Suprapubic skin (tissue), 4 donors: ENCODE measurements around the gene EDN3. TPM values are rescaled to one million over a fixed set of nuclear protein-coding genes. Genes with fewer than 3 reads are reported as not detected.

ENCODE experiments used
- DNase-seq, 2 donors: peaks; one replicate each; pipeline ENCODE4 v3.0.0-alpha.2; 2019; ENCODE audit warnings: low spot score in 2 of 2
- H3K27ac ChIP-seq: fragments of 200-600 bp; sonication (generic); one replicate; pipeline ENCODE4 v1.5.1; 2019
- H3K27me3 ChIP-seq: fragments of 200-600 bp; sonication (generic); one replicate; pipeline ENCODE4 v1.5.1; 2019
- H3K36me3 ChIP-seq: fragments of 200-600 bp; sonication (generic); one replicate; pipeline ENCODE4 v1.5.1; 2019
- H3K4me1 ChIP-seq: fragments of 200-600 bp; sonication (generic); one replicate; pipeline ENCODE4 v1.5.1; 2019
- H3K4me3 ChIP-seq: fragments of 200-600 bp; sonication (generic); one replicate; pipeline ENCODE4 v1.5.1; 2019; ENCODE audit warnings: mild to moderate bottlenecking
- H3K9me3 ChIP-seq: fragments of 200-600 bp; sonication (generic); one replicate; pipeline ENCODE4 v1.5.1; 2019
- EP300 ChIP-seq: sonication (generic); formaldehyde crosslinking; IDR thresholded peaks from one replicate; pipeline ENCODE4 v1.6.1; 2017; ENCODE audit warnings: antibody characterized with exemption
- POLR2A ChIP-seq, 2 donors: fragments of 450-650 bp; IDR thresholded peaks; one replicate each; pipeline ENCODE4 v1.6.1; 2017; ENCODE audit warnings: antibody characterized with exemption in 2 of 2, mild to moderate bottlenecking in 2 of 2, moderate library complexity in 2 of 2
- POLR2AphosphoS5 ChIP-seq, 3 donors: sonication (generic); formaldehyde crosslinking; IDR thresholded peaks; one replicate each; pipeline ENCODE4 v1.6.1; 2017; ENCODE audit warnings: antibody characterized with exemption in 3 of 3
- WGBS: methylation state at CpG from one replicate; pipeline ENCODE4 v1.1.5; 2018; 5-methylcytosine and 5-hydroxymethylcytosine counted together
- total RNA-seq, 4 donors: library from RNA; depleted of rRNA; stranded (reverse); fragments of >200 nt; gene quantifications; one replicate each; pipeline ENCODE4 v1.1.0, GENCODE V29; 2016
- TF ChIP-seq, protein P1 (sequence below), 2 donors: fragments of 200-600 bp in 1 of 2; fragments of 450-650 bp in 1 of 2; sonication (generic) in 1 of 2; IDR thresholded peaks; one replicate each; pipeline ENCODE4 v1.5.1; 2016 to 2019; ENCODE audit warnings: antibody characterized with exemption in 2 of 2, mild to moderate bottlenecking in 1 of 2, moderate library complexity in 1 of 2

Gene EDN3
- total RNA-seq, 4 donors from 2014 or later = 0.97 to 2.4 (median 1.6) TPM

DNA sequence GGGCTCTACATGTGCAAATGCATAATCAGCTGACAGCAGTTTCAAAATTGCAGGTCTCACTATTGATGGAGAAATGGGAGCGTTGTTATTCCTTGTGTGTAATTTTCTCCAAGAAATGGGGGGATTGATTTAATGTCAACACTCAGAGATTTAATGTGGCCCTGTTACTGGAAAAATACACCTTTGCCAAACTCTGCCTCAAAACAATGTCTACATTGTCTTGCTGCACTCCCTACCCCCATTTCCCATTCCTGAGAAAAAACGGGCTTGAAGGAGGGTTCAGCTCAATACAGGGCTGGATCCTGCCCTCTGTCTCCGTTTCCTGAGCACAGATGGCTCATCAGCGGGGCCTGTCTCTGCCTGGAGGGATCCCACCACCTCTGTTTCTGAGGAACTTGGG, 18.4 kb downstream of the EDN3 start:
- Histone ChIP-seq H3K4me3 (no peak overlapping the region), H3K27me3 (no peaks in the 10 kb centered on the region), H3K4me1 (peaks cover 4% of the 10 kb centered on the region), H3K36me3 (no peaks in the 10 kb centered on the region), H3K9me3 (no peaks in the 10 kb centered on the region), H3K27ac (no peak overlapping the region)
- TF ChIP-seq, protein P1, sequence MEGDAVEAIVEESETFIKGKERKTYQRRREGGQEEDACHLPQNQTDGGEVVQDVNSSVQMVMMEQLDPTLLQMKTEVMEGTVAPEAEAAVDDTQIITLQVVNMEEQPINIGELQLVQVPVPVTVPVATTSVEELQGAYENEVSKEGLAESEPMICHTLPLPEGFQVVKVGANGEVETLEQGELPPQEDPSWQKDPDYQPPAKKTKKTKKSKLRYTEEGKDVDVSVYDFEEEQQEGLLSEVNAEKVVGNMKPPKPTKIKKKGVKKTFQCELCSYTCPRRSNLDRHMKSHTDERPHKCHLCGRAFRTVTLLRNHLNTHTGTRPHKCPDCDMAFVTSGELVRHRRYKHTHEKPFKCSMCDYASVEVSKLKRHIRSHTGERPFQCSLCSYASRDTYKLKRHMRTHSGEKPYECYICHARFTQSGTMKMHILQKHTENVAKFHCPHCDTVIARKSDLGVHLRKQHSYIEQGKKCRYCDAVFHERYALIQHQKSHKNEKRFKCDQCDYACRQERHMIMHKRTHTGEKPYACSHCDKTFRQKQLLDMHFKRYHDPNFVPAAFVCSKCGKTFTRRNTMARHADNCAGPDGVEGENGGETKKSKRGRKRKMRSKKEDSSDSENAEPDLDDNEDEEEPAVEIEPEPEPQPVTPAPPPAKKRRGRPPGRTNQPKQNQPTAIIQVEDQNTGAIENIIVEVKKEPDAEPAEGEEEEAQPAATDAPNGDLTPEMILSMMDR (IDR thresholded peaks at IDR 0.05) = no peak
- no peak for TF ChIP-seq POLR2A (IDR thresholded peaks at IDR 0.05)
- no peak for TF ChIP-seq POLR2AphosphoS5 (IDR thresholded peaks at IDR 0.05)
- TF ChIP-seq EP300 = no peak
- no peak for DNase-seq
- 35% methylated on average over 2 of the region's 4 CpGs for WGBS

DNA sequence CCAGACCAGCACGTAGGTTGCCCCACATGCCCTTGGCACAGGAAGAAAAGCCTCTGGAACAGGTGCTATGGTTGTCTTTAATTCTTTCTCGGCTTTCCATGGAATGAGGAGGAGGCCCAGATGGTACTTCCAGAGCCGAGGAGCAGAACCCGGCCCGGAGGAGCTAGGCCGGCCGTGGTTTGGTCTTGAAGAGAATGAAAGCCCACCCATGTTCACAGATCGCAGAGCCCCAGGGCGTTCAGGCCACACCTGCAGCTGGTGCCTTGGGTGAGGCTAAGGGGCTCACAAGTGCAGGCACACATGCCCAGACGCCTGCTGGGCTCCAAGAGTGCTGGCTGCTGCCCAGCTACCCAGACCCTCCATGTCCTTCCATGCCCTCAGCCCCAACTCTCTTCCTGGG, 20.0 kb downstream of the EDN3 start:
- H3K4me3 ChIP-seq = no peak overlapping the region
- H3K27ac ChIP-seq = no peak overlapping the region
- DNase-seq = no peak
- H3K36me3 ChIP-seq = no peaks in the 10 kb centered on the region
- 90% methylated on average over 10 of the region's 10 CpGs for WGBS
- peaks cover 4% of the 10 kb centered on the region for H3K4me1 ChIP-seq
- no peak for TF ChIP-seq POLR2A (IDR thresholded peaks at IDR 0.05)
- TF ChIP-seq EP300 = no peak
- TF ChIP-seq, protein P1 (IDR thresholded peaks at IDR 0.05) = no peak
- no peak for TF ChIP-seq POLR2AphosphoS5 (IDR thresholded peaks at IDR 0.05)
- no peaks in the 10 kb centered on the region for H3K9me3 ChIP-seq
- H3K27me3 ChIP-seq = no peaks in the 10 kb centered on the region

DNA sequence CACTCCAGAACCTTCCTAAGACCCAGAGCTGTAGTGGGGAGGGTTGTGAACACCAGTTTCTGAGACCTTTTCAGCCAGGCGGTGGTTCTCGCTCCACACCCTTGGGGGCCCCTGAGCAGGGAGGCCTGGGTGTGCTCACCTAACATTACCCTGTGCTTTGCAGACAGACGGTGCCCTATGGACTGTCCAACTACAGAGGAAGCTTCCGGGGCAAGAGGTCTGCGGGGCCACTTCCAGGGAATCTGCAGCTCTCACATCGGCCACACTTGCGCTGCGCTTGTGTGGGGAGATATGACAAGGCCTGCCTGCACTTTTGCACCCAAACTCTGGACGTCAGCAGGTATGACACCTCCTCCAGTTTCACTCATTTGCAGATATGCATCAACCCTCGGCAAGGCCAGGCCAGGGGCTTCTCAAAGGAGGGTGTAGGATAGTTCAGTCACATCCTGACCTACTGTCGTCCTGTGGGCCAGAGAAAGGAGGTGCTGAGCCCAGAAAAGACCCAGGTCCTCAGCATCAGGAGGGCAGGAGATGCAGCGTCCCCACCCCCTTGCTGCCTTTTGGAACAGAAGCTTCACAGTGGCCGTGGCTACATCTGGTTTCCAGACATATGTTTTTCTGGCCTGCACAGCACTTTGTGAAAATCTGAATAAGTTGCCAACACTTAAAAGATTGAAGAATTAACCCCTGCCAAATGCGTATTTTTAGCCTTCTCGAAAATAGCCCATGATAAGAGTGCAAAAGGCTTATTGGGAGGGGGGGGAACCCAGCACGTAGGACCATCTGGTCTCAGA, 20.6 kb downstream of the EDN3 start:
- no peak for TF ChIP-seq POLR2AphosphoS5 (IDR thresholded peaks at IDR 0.05)
- TF ChIP-seq POLR2A (IDR thresholded peaks at IDR 0.05) = no peak
- TF ChIP-seq EP300 = no peak
- TF ChIP-seq, protein P1 (IDR thresholded peaks at IDR 0.05) = no peak
- Histone ChIP-seq H3K36me3 (no peaks in the 10 kb centered on the region), H3K9me3 (no peaks in the 10 kb centered on the region), H3K4me1 (peaks cover 4% of the 10 kb centered on the region), H3K27ac (no peak overlapping the region), H3K4me3 (no peak overlapping the region), H3K27me3 (no peaks in the 10 kb centered on the region)
- no peak for DNase-seq
- 88% methylated on average over 15 of the region's 16 CpGs for WGBS

DNA sequence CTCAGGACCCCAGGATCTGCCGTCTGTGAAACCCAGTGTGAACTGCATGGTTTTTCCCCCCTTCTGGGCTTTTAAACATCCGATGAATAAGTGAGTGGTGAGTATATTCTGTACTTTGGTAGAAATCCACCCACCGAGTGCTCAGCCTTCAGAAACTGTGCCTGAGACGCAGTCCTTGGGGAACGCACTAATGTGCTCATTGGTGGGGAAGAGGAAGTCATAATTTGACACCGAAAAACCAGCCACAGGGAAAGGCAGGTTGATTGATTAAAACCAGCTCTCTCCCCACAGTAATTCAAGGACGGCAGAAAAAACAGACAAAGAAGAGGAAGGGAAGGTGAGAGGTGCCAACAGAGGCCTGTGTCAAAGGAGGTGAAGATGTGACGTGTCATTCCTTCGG, 21.7 kb downstream of the EDN3 start:
- 72% methylated on average over 9 of the region's 9 CpGs for WGBS
- Histone ChIP-seq H3K9me3 (no peaks in the 10 kb centered on the region), H3K4me1 (peaks cover 4% of the 10 kb centered on the region), H3K27me3 (no peaks in the 10 kb centered on the region), H3K36me3 (no peaks in the 10 kb centered on the region), H3K4me3 (no peak overlapping the region), H3K27ac (no peak overlapping the region)
- DNase-seq = no peak
- TF ChIP-seq POLR2A (IDR thresholded peaks at IDR 0.05) = no peak
- TF ChIP-seq EP300 = no peak
- TF ChIP-seq, protein P1 (IDR thresholded peaks at IDR 0.05) = no peak
- no peak for TF ChIP-seq POLR2AphosphoS5 (IDR thresholded peaks at IDR 0.05)

DNA sequence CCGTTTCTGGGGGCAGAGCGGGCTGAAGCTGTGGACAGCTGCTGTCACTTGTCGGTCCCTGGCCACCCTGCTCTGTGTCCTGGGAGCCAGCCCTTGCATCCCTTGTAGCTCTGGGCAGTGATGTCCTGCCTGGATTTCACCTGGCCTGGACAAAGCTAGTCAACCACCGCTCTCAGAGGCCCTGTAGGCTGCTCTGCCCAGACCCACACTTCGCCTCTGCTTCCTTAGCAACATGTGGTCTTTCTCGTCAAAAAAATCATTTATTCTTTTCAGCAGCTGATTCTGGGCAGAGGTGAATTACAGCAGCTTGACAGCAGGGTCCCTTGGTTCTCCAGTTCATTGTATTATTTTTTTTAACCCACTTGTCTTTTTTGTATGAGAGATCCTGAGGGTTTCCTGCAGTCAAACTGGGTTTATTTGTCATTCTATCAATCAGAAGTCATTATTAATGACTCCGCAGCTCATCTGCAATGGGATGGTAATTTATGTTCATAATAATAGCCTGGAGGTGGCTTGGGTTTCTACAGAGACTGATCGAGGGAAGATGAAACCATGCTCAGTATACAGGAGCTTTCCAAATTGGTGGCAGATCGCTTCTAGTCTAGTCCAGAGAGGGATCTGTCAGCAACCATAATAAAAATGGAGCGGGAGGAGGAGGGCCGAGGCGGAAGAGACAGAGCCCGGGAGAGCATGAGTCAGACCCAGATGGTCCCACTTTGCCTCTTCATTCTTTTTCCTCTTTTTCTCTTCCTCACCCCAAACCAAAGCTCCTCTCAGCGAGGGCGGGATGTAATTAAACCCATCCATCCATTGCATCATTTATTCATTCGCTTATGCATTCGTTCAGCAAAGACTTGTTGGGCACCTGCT, 22.4 kb downstream of the EDN3 start:
- Histone ChIP-seq H3K27ac (no peak overlapping the region), H3K9me3 (no peaks in the 10 kb centered on the region), H3K36me3 (no peaks in the 10 kb centered on the region), H3K4me3 (no peak overlapping the region), H3K4me1 (peaks cover 4% of the 10 kb centered on the region), H3K27me3 (no peaks in the 10 kb centered on the region)
- no peak for DNase-seq
- 60% methylated on average over 17 of the region's 17 CpGs for WGBS
- TF ChIP-seq, protein P1 (IDR thresholded peaks at IDR 0.05) = no peak
- no peak for TF ChIP-seq POLR2A (IDR thresholded peaks at IDR 0.05)
- no peak for TF ChIP-seq POLR2AphosphoS5 (IDR thresholded peaks at IDR 0.05)
- no peak for TF ChIP-seq EP300
